Ammon's horn (tissue), 1 donor: ENCODE results near the gene OTOP3.

ENCODE experiments used
- DNase-seq: peaks from one replicate; pipeline ENCODE4 v3.0.0-alpha.2; 2016; ENCODE audit warnings: low spot score

Gene OTOP3

GRCh38 chr17:74917430-74917829 lies 18.3 kb upstream of the OTOP3 start:
- peak; percentile 38 for DNase-seq

GRCh38 chr17:74918906-74919305 lies 16.8 kb upstream of the OTOP3 start:
- no peak for DNase-seq

GRCh38 chr17:74919440-74920305 lies 16.0 kb upstream of the OTOP3 start:
- DNase-seq, result no peak

- DNase-seq, result no peak
These were observed 15.4 kb upstream of the OTOP3 start for GRCh38 chr17:74920306-74920620.

- no peak for DNase-seq
These were observed 15.1 kb upstream of the OTOP3 start for GRCh38 chr17:74920642-74921025.

GRCh38 chr17:74921026-74921681 lies 14.5 kb upstream of the OTOP3 start:
- DNase-seq, result no peak

GRCh38 chr17:74921769-74922168 lies 13.9 kb upstream of the OTOP3 start:
- DNase-seq, result no peak

- no peak for DNase-seq
These were observed 13.5 kb upstream of the OTOP3 start for GRCh38 chr17:74922172-74922571.

GRCh38 chr17:74922694-74923537 lies 12.8 kb upstream of the OTOP3 start, which contains the start of gene USH1G:
USH1G (minus strand) TSS chr17:74923255; CDS start chr17:74923073, 182 bp downstream.
- no peak for DNase-seq

GRCh38 chr17:74923538-74924249 lies 12.0 kb upstream of the OTOP3 start:
- peak; percentile 55 for DNase-seq

- DNase-seq, result peak; percentile 40
These were observed 11.3 kb upstream of the OTOP3 start, which contains the start of gene OTOP2 for GRCh38 chr17:74924250-74924948. OTOP2 (plus strand) TSS chr17:74924273; CDS start chr17:74924633, 360 bp downstream.

- DNase-seq, result no peak
These were observed 10.5 kb upstream of the OTOP3 start for GRCh38 chr17:74925242-74925641.

- no peak for DNase-seq
These were observed 6.9 kb upstream of the OTOP3 start for GRCh38 chr17:74928786-74929185.

- DNase-seq, result no peak
These were observed 5.1 kb upstream of the OTOP3 start for GRCh38 chr17:74930535-74931036.

GRCh38 chr17:74935048-74935447 lies 650 bp upstream of the OTOP3 start:
- no peak for DNase-seq

GRCh38 chr17:74936470-74936799 lies 737 bp downstream of the OTOP3 start:
- no peak for DNase-seq

- DNase-seq, result no peak
These were observed 1.7 kb downstream of the OTOP3 start for GRCh38 chr17:74937064-74938051.

- no peak for DNase-seq
These were observed 2.7 kb downstream of the OTOP3 start for GRCh38 chr17:74938194-74938950.

GRCh38 chr17:74939534-74939933 lies 3.8 kb downstream of the OTOP3 start:
- no peak for DNase-seq
